Stimulated activated CD4-positive, alpha-beta T cell treated with anti-CD3 and anti-CD28 coated beads, Interleukin-2, amount 100 ng/mL, for 24 hours (primary cell): Measurements from ENCODE around the gene RAPGEFL1.
"Not testable (repeated sequence)": the region's sequence is repeated elsewhere in the genome, so short reads cannot be mapped to it uniquely, and the experiment has no call there.

Source experiments
- DNase-seq, 2 donors: peaks; one replicate each; pipeline ENCODE4 v3.0.0-alpha.2; 2020

Gene RAPGEFL1

DNA sequence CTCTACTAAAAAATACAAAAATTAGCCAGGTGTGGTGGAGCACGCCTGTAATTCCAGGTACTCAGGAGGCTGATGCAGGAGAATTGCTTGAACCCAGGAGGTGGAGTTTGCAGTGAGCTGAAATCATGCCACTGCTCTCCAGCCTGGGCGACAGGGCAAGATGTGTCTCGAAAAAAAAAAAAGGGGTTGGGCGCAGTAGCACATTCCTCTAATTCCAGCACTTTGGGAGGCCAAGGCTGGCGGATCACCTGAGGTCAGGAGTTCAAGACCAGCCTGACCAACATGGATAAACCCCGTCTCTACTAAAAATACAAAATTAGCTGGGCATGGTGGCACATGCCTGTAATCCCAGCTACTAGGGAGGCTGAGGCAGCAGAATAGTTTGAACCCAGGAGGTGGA is 36.6 kb downstream of the RAPGEFL1 start:
- not testable (repeated sequence) for DNase-seq

DNA sequence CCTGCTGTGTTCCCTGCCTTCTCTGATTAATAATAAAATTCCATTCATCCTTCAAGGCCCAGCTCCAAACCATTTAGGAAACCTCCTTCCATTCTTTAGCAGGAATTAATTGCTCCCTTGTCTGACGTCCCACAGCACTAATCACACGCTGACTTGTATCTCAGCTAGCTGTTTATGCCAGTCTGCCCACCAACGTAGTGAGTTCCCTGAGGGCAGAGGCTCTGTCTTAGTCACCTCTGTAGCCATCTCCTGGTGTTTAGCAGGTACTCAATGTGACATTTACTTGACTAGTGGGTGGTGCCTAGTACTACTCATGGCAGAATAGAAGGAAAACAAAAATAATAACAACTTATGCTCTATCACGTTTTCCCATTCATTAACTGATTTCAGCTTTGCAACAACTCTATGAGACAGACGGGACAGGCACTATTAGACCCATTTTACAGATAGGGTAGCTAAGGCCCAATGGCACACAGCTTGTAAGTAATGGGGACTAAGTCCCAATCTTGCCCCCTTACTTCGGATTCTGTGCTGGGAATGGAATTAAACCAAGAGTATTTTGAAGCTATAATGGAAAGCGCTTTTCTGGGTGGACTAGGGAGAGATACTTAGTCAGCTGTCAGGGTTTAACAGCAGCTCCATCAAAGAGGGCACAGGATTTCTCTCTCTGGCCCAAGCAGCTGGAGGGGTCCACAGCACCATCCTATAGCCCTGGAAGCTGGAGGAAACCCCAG is 40.9 kb downstream of the RAPGEFL1 start:
- DNase-seq: no peak

DNA sequence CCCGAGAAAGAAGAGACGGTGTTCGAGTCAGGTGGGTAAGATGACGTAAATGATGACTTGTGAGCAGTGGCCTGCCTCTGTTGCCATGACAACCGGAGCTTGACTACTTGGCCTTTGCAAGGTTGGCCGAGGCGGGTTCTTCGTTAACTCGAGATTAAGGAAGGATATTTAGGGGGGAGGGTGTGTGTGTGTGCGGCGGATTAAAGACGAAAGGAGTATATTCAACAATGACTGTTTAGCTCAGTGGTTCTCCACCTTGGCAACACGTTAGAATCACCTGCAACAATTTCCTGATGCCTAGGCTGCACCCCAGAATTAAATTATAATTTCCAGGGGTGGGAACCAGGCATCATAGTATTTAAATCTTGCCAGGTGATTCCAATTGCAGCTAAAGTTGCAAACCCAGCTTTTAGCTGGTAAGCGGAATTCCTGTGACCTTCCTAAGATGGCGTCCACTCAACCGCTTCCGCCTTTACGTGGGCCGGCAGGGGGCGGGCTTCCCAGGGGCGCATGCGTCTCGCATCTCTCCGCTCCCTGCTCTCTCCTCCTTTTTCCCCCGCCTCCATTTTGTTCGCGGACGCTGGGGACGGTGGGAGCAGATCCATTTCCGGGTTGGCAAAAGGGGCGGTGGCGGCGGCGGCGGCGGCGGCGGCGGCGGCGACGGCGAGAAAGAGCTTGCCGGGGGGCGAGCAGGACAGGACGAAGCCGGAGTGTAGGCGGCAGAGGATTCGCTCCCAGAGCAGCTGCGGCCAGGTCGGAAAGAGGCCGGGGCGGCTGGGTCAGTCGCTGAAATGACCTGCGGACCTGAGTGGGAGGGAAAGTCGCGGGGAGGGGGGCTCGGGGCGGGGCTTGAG is 41.7 kb downstream of the RAPGEFL1 start, which contains the start of gene WIPF2:
WIPF2 (plus strand) TSS at position 565 of the 854 bp plus-strand sequence. CDS start 37,156 bp downstream, outside the sequence.
- DNase-seq: peak; percentile 97 to 98

DNA sequence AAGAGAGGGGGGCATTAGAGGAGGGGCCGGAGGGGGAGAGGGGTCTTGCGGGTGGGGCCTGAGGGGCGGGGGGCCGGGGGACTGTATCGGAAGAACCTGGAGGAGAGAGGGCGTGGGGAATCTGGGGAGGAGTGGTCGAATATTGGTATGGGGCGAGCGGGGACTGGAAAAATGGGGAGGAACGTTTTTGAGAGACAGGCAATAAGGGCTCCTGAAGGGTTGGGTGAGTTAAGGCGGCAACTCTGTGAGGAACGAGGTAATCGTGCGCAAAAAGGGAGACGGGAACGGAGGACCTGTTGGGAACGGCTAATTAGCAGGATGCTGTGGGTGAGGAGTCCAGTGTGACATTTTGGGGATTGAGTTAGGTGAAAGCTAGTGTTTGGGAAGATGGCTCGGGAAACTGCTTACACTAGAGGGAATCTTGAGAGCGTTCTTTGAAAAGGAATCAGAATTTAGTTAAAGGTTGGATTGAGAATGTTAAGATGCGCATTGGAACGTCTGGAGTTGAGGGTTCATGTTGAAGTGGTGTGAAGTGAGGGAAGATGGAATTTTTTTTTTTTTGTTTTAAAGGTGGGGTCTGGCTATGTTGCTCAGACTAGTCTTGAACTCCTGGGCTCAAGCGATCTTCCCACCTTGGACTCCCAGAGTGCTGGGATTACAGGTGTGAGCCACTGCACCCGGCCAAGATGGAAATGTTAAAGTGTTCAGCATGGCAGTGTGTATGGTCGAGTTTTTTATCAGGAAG is 42.5 kb downstream of the RAPGEFL1 start:
- peak; percentile 33 to 37 for DNase-seq

DNA sequence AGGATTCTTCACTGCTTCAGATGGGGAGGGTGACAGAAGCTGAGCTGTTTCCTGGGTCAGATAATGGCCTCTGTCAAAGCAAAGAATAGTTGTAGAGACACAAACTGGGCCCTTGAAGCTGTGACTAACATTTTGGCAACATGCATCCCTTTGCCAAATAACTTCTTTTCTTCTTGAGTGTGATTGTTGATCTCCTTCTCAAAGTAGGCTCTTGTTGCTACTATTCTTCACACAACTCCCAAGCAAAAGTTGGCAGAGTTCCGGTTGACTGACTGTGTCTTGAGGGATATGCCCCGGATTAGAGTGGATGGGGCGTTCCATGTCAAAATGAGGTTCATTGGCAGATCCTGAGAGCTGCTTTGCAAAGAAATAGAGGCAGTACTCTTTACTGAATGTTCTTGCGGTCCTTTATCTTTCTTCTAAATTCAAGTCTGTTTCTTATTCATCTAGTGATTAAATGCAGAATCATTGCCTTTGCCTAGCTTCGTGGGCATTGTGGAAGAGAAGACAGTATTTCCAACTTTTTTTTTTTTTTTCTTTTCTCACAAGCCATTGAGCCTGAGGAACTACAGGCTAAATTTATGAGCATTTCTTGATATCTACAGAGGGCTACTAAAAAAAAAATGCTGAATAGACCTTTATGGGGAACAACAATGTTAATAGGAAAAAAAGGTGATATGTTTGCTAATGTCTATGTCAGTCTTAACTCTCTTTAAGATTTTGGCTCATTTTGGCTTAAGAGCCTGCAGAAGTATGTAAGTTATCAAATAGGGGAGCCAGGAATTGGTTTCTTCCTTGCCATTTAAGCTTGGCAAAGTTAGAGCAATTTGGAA is 47.7 kb downstream of the RAPGEFL1 start:
- no peak for DNase-seq

DNA sequence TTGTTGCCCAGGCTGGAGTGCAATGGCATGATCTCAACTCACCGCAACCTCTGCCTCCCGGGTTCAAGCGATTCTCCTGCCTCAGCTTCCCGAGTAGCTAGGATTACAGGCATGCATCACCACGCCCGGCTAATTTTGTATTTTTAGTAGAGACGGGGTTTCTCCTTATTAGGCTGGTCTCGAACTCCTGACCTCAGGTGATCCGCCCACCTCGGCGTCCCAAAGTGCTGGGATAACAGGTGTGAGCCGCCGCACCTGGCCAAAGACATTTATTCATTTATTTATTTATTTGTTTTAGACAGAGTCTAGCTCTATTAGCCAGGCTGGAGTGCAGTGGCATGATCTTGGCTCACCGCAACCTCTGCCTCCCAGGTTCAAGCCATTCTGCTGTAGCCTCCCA is 51.9 kb downstream of the RAPGEFL1 start:
- DNase-seq: not testable (repeated sequence)

DNA sequence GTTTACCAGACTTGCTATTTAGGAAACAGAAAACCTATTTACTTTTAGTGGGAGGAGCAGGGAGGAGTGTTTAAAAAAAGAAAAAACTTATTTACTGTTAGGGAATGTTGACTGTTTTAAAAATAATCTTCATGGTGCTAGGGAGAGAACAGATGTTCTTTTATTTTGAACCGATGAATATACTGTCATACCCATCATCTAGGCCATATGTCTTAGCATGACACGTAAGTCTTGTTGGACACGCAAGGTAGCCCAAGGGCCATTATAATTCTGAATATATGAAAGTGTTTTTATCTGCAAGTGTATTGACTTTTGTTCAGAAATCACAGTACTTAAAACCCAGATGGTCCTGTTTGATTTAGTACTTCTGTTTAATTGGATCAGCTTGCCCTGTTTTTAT is 53.4 kb downstream of the RAPGEFL1 start:
- DNase-seq: no peak

DNA sequence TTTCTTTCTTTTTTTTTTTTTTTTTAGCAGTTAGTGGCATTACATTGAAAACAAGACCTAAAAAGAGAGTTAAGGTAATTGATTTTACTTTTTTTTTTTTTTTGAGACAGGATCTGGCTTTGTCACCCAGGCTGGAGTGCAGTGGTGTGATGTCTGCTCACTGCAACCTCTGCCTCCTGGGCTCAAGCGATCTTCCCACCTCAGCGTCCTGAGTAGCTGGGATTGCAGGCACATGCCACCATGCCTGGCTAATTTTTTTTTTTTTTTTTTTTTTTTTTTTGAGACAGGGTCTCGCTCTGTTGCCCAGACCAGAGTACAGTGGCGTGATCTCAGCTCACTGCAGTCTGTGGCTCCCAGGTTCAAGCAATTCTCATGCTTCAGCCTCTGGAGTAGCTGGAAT is 54.7 kb downstream of the RAPGEFL1 start:
- not testable (repeated sequence) for DNase-seq

DNA sequence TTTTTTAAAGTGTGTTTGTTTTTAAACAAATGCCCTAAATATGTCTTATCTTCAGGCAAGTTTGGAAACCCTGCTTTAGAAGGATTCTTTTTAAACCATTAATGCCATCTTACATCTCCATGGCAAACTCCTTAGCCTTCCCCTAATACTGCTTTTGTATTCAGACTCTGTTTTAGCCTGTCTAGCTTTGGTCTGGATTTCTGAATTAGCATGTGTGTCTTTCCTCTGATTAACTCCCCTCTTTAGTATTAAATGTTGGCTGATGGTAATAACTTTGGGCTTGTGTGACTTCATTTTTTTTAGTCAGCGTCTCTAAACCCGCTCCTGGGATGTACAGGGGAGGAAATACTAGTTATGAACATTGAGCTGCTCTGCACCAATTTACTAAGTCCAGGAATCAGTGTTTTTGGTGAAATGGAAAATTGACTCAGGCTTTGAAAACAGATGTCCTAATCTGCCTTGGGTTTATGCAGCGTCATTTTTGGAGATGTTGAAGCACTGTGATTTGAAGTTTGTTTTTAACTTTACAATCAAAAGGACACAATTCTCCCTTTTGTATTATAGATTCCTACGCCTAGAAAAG is 64.1 kb downstream of the RAPGEFL1 start:
- no peak for DNase-seq

DNA sequence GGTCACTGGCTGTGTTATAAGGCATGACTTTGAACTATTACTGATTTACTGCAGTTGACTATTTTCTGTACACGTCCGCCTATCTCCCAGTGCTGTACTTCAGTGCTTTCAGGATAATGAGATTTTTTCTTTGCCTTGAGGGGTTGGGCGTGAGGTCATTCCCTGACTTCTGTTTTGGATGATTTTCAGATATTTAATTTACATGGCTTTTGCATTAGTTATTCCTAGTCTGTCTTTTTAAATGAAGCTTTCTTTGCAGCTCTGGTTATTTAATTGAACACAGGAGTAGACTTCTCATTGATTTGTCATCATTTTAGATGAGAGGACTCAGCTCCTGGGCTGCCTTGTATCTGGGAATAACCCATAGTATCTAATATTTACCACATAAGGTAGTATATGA is 65.5 kb downstream of the RAPGEFL1 start:
- no peak for DNase-seq

DNA sequence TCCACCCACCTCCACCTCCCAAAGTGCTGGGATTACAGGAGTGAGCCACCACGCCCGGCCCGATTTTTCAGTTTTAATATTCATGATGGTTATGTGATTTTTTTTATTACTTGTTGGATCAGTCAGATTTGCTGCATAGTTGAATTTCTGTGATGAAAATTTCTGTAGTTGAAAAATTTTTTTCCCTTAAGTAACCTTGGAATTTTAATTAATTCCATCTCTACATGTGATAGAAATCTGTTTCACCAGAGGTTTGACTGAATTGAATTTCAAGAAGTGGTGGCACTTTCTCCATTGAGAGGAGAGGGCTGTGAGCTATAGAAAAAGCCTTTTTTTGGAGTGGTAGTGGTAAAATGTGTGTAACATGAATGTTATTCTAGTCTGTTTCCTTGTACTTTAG is 66.5 kb downstream of the RAPGEFL1 start:
- no peak for DNase-seq

DNA sequence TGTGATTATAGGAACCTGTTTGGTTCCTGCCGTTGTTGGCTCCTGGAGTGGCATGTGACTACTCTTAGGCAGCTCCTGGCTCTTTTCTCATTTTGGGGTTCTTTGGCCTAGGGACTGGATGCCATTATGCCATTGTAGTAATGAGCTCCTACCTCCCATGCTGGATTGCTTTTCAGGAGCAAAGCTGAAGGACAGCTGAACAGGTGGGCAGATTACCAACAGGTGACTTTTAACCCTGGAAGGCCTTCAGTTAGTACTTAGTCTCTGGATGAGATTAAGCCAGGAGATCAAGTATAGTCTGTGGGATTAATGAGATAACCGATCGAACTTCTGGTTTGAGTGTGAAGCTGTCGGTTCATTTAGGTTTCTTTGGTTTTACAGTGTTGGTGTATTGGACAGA is 67.0 kb downstream of the RAPGEFL1 start:
- DNase-seq: no peak
